Uterus (tissue), 2 donors: ENCODE measurements around the gene RASA3.

Experiments
- POLR2A ChIP-seq, 2 donors: fragments of 450-650 bp; IDR thresholded peaks; one replicate each; pipeline ENCODE4 v1.6.1; 2016; ENCODE audit warnings: antibody characterized with exemption in 2 of 2, mild to moderate bottlenecking in 1 of 2, moderate library complexity in 1 of 2
- TF ChIP-seq, protein P1 (sequence below), 4 experiments: fragments of 200-600 bp in 2 of 4; fragments of 450-650 bp in 2 of 4; sonication (generic) in 2 of 4; IDR thresholded peaks; one replicate each; pipeline ENCODE4 v1.5.1; 2016 to 2019; ENCODE audit warnings: antibody characterized with exemption in 4 of 4, mild to moderate bottlenecking in 2 of 4, moderate library complexity in 1 of 4

DNA sequence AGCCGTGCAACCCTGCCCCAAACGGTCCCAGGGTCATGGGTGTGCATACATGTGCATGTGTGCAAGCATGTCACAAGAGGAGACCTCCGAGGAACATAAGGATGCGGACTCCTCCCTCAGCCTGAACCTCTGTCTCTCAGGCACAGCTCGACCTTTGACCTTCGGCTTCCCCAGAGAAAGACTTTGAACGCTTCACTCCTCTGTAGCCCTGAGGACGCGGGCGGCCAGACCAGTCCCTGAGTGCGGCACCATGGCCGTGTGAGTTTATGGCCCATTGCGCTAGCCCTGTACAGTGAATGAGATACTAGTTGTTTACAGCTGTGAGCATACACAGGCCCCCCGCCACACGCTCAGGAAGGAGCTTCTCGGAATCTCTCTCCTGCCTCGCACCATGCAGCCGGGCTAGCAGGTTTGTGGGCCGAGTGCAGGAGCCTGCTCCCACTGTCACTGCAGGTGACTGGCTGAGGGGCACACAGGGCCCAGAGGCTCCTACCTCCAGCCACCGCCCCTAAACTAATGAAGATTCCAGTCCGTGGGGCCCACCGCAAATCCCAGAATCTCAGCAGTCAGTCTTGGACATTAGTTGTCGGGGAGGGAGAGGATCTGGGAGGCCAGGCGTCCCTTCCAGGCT, 10.8 kb downstream of the RASA3 start:
- TF ChIP-seq, protein P1, sequence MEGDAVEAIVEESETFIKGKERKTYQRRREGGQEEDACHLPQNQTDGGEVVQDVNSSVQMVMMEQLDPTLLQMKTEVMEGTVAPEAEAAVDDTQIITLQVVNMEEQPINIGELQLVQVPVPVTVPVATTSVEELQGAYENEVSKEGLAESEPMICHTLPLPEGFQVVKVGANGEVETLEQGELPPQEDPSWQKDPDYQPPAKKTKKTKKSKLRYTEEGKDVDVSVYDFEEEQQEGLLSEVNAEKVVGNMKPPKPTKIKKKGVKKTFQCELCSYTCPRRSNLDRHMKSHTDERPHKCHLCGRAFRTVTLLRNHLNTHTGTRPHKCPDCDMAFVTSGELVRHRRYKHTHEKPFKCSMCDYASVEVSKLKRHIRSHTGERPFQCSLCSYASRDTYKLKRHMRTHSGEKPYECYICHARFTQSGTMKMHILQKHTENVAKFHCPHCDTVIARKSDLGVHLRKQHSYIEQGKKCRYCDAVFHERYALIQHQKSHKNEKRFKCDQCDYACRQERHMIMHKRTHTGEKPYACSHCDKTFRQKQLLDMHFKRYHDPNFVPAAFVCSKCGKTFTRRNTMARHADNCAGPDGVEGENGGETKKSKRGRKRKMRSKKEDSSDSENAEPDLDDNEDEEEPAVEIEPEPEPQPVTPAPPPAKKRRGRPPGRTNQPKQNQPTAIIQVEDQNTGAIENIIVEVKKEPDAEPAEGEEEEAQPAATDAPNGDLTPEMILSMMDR (IDR thresholded peaks at IDR 0.05): no peak
- TF ChIP-seq POLR2A (IDR thresholded peaks at IDR 0.05): no peak
